B cell (primary cell): ENCODE results near the gene COL5A2. TPM values are rescaled to one million over a fixed set of nuclear protein-coding genes. Genes with fewer than 3 reads are reported as not detected.

ENCODE experiments used
- ATAC-seq: fragments of 200-7000 bp; cut with Tn5 transposase; one replicate; pipeline ENCODE4 v1.10.0; 2021; ENCODE audit warnings: low read depth, mild to moderate bottlenecking, moderate number of reproducible peaks, moderate library complexity
- CTCF ChIA-PET: fragments of 350-600 bp; sonication (Branson Sonifier 250); formaldehyde crosslinking; loops from one replicate; lab custom pipeline; 2021; ENCODE audit warnings: antibody characterized with exemption, inconsistent platforms; lab: Charles Lee
- POLR2A ChIA-PET: fragments of 350-600 bp; sonication (Branson Sonifier 250); formaldehyde crosslinking; loops from one replicate; lab custom pipeline; 2021; ENCODE audit warnings: antibody characterized with exemption; lab: Charles Lee
- DNase-seq: peaks from one replicate; pipeline ENCODE4 v3.0.0; 2013
- H2AFZ ChIP-seq: 2 replicates; pipeline ENCODE4 v1.6.1; 2012; ENCODE audit warnings: mild to moderate bottlenecking, low read depth, low read length; ENCODE audit not compliant: insufficient read depth, poor library complexity, severe bottlenecking
- H3K27ac ChIP-seq, 2 donors: 1 replicate in 1 of 2; 2 replicates in 1 of 2; pipeline ENCODE4 v1.5.1; 2012 to 2013; ENCODE audit warnings: low read length in 2 of 2, mild to moderate bottlenecking in 2 of 2, moderate library complexity in 1 of 2
- H3K27me3 ChIP-seq, 4 experiments: fragments of 200-600 bp in 1 of 4; sonication (generic) in 1 of 4; replicated peaks in 1 of 4; 1 replicate in 2 of 4; 2 replicates in 2 of 4; pipeline versions ENCODE4 v1.6.1 to v1.7.0; 2013 to 2016; ENCODE audit warnings: low read length in 3 of 4, mild to moderate bottlenecking in 2 of 4, mixed read lengths in 1 of 4, moderate library complexity in 1 of 4; ENCODE audit not compliant: insufficient read depth in 4 of 4, control insufficient read depth in 3 of 4; ENCODE audit errors: control extremely low read depth in 1 of 4
- H3K36me3 ChIP-seq, 2 experiments: replicated peaks in 1 of 2; 1 replicate in 1 of 2; 2 replicates in 1 of 2; pipeline versions ENCODE4 v1.6.1 to v1.7.1; 2013; ENCODE audit warnings: low read length in 1 of 2; ENCODE audit not compliant: insufficient read depth in 2 of 2, control insufficient read depth in 1 of 2; ENCODE audit errors: control extremely low read depth in 1 of 2, extremely low read depth in 1 of 2
- H3K4me1 ChIP-seq, 2 donors: fragments of 200-600 bp in 1 of 2; sonication (generic) in 1 of 2; 1 replicate in 1 of 2; 2 replicates in 1 of 2; pipeline versions ENCODE4 v1.5.1 to v1.6.1; 2013 to 2017; ENCODE audit warnings: low read length in 2 of 2; ENCODE audit not compliant: control insufficient read depth in 2 of 2, insufficient read depth in 2 of 2
- H3K4me2 ChIP-seq: replicated peaks from 2 replicates; pipeline ENCODE3; 2012; ENCODE audit warnings: mild to moderate bottlenecking, low read depth, low read length; ENCODE audit not compliant: poor library complexity, severe bottlenecking
- H3K4me3 ChIP-seq, 5 experiments: fragments of 200-600 bp in 1 of 5; sonication (generic) in 1 of 5; 1 replicate in 3 of 5; 2 replicates in 2 of 5; pipeline versions ENCODE4 v1.5.1 to v1.7.0; 2011 to 2016; ENCODE audit warnings: low read length in 4 of 5, mild to moderate bottlenecking in 4 of 5, low read depth in 2 of 5, control low read depth in 1 of 5, moderate library complexity in 1 of 5; ENCODE audit not compliant: insufficient read depth in 1 of 5; ENCODE audit errors: control extremely low read depth in 1 of 5, extremely low read depth in 1 of 5
- H3K79me2 ChIP-seq: fragments of 200-600 bp; sonication (generic); one replicate; pipeline ENCODE4 v1.6.0; 2016; ENCODE audit warnings: low read length; ENCODE audit not compliant: control insufficient read depth, insufficient read depth
- H3K9ac ChIP-seq: fragments of 200-600 bp; sonication (generic); 2 replicates; pipeline ENCODE4 v1.6.1; 2017; ENCODE audit warnings: mild to moderate bottlenecking, low read length, moderate library complexity
- H3K9me3 ChIP-seq, 3 donors: one replicate each; pipeline versions ENCODE4 v1.6.1 to v1.7.1; 2013; ENCODE audit warnings: low read length in 2 of 3; ENCODE audit not compliant: control insufficient read depth in 2 of 3, insufficient read depth in 1 of 3; ENCODE audit errors: control extremely low read depth in 1 of 3
- H4K20me1 ChIP-seq: 2 replicates; pipeline ENCODE4 v1.6.0; 2012; ENCODE audit warnings: mild to moderate bottlenecking, low read length; ENCODE audit not compliant: insufficient read depth, control insufficient read depth, poor library complexity, severe bottlenecking
- H3K27ac Mint-ChIP-seq: one replicate; pipeline ENCODE4 v1.8.0; 2021; ENCODE audit warnings: mixed read lengths
- H3K27me3 Mint-ChIP-seq: one replicate; pipeline ENCODE4 v1.8.0; 2021; ENCODE audit warnings: mixed read lengths
- H3K4me1 Mint-ChIP-seq: one replicate; pipeline ENCODE4 v1.8.0; 2021; ENCODE audit warnings: mixed read lengths
- H3K4me3 Mint-ChIP-seq: one replicate; pipeline ENCODE4 v1.8.0; 2021; ENCODE audit warnings: mixed read lengths
- H3K9me3 Mint-ChIP-seq: one replicate; pipeline ENCODE4 v1.8.0; 2022; ENCODE audit warnings: mixed read lengths; ENCODE audit not compliant: insufficient read depth
- EZH2 ChIP-seq: IDR thresholded peaks from 2 replicates; pipeline ENCODE4 v1.6.1; 2012; ENCODE audit warnings: borderline replicate concordance, low read depth, mild to moderate bottlenecking, moderate library complexity, low read length; ENCODE audit not compliant: insufficient read depth, poor library complexity, severe bottlenecking
- WGBS: methylation state at CpG from one replicate; pipeline ENCODE4 v1.1.5; 2013; ENCODE audit warnings: missing lambda C conversion rate; ENCODE audit not compliant: insufficient coverage; 5-methylcytosine and 5-hydroxymethylcytosine counted together
- intact Hi-C: fragments of 100-400 bp; cut with micrococcal nuclease; formaldehyde crosslinking; loops from one replicate; pipeline ENCODE4 v1.10.0; 2022
- polyA plus RNA-seq: library from polyadenylated mRNA; depleted of rRNA; stranded (reverse); fragments of >200 nt; gene quantifications from 2 replicates; pipeline ENCODE4 v1.2.3, GENCODE V29; 2012
- total RNA-seq, 2 donors: library from RNA; stranded (reverse); fragments of 120-200 nt in 1 of 2; gene quantifications; 1 replicate in 1 of 2; 2 replicates in 1 of 2; pipeline versions ENCODE4 v1.2.3 to v1.2.4, GENCODE V29; 2013 to 2022
- TF ChIP-seq, protein P1 (sequence below): fragments of 200-600 bp; IDR thresholded peaks from one replicate; pipeline ENCODE4 v1.8.0; 2022; ENCODE audit warnings: antibody characterized with exemption, mild to moderate bottlenecking

The COL5A2 gene
- total and polyA plus RNA-seq, 2 donors (not counting 1 experiment from before 2014, with no cell fraction given): 0.44 to 0.45 TPM

DNA sequence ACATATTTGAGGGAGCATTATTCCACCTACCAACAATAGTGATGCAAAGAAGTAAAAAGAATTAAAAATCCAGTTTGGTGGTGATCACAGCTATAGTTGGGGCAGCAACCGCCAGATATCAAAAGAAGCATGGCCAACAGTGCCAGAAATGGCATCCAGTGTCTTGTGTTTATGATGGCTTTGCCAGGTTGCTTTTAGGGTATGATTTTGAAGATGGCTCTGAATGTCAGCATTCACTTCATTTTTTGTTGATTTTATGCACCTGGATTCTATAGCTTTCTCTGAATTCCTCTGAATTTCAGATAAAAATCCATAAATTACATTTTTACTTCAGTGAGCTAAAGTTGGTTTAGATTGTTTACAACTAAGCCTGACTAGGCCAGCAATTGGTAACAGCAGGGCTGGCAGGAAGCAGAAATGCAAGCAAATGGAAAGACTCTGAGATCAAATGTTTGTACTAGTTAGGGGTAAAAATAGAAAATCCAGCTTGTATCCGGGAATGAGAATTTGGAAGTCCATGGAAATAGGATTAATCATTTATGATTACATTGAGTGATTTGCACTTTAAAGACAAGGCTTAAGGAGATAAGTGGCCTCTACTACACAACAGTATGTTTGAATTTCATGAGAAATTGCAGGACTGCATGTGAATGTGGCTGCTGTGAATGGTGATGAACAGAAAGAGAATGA, 165.0 kb downstream of the COL5A2 start:
- POLR2A ChIA-PET: no interaction called here
- DNase-seq (no peak), ATAC-seq (no peak)
- Histone ChIP-seq H3K4me1 (no peaks in the 10 kb centered on the region), H3K27me3 (no peaks in the 10 kb centered on the region), H3K4me2 (no peak overlapping the region), H3K4me3 (no peak overlapping the region), H3K9me3 (no peaks in the 10 kb centered on the region), H3K79me2 (no peaks in the 10 kb centered on the region), H3K27ac (no peak overlapping the region), H4K20me1 (no peaks in the 10 kb centered on the region), H2AFZ (no peak overlapping the region), H3K36me3 (no peaks in the 10 kb centered on the region), H3K9ac (no peak overlapping the region)
- intact Hi-C loops: no loop called here
- Mint-ChIP-seq H3K4me3 (no peak overlapping the region), H3K9me3 (no peaks in the 10 kb centered on the region), H3K4me1 (no peaks in the 10 kb centered on the region), H3K27ac (no peak overlapping the region), H3K27me3 (no peaks in the 10 kb centered on the region)
- WGBS: 100% methylated on average over 1 of the region's 2 CpGs
- TF ChIP-seq, protein P1, sequence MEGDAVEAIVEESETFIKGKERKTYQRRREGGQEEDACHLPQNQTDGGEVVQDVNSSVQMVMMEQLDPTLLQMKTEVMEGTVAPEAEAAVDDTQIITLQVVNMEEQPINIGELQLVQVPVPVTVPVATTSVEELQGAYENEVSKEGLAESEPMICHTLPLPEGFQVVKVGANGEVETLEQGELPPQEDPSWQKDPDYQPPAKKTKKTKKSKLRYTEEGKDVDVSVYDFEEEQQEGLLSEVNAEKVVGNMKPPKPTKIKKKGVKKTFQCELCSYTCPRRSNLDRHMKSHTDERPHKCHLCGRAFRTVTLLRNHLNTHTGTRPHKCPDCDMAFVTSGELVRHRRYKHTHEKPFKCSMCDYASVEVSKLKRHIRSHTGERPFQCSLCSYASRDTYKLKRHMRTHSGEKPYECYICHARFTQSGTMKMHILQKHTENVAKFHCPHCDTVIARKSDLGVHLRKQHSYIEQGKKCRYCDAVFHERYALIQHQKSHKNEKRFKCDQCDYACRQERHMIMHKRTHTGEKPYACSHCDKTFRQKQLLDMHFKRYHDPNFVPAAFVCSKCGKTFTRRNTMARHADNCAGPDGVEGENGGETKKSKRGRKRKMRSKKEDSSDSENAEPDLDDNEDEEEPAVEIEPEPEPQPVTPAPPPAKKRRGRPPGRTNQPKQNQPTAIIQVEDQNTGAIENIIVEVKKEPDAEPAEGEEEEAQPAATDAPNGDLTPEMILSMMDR: no peak
- TF ChIP-seq EZH2: no peak
- CTCF ChIA-PET: no interaction called here

DNA sequence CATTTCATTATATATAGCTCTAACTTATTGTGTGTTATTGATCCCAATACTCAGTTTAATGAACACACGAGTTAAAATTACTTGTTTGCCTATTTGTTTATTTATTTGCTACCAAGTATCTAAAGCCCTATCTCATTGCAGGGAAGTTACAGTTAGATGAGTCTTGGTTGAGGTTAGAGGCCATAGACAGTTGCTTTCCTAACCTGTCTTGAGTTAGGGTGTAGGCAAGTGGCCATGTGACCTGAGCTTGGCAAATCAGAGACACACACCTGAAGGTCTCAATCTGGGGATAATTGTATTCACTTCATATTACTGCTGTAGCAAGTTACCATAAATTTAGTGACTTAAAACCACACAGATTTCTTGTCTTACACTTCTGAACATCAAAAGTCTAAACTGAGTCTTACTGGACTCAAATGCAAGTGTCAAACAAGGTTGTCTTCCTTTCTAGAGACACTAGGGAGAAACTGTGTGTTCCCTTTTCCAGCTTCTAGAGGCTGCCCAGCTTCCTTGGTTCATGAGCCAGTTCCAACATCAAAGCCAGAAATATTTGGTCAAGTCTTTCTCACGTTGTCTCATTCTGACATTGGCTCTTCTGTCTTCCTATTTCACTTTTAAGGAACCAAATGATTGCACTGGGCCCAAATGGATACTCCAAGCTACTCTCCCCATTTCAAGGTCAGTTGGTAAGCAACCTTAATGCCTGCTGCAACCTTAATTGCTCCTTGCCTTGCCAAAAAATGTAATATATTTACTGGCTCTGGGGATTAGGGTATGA, 165.7 kb downstream of the COL5A2 start:
- H3K4me3 Mint-ChIP-seq: no peak overlapping the region
- no peaks in the 10 kb centered on the region for H3K4me1 Mint-ChIP-seq
- Histone ChIP-seq H3K79me2 (no peaks in the 10 kb centered on the region), H3K9ac (no peak overlapping the region), H3K4me3 (no peak overlapping the region), H3K4me1 (no peaks in the 10 kb centered on the region), H2AFZ (no peak overlapping the region), H3K27me3 (no peaks in the 10 kb centered on the region), H3K36me3 (no peaks in the 10 kb centered on the region), H3K9me3 (no peaks in the 10 kb centered on the region), H3K4me2 (no peak overlapping the region), H4K20me1 (no peaks in the 10 kb centered on the region), H3K27ac (no peak overlapping the region)
- POLR2A ChIA-PET: no interaction called here
- no peak for DNase-seq
- CTCF ChIA-PET: no interaction called here
- H3K9me3 Mint-ChIP-seq: no peaks in the 10 kb centered on the region
- no peak overlapping the region for H3K27ac Mint-ChIP-seq
- WGBS: 90% methylated on average over 1 of the region's 2 CpGs
- intact Hi-C loops: no loop called here
- no peak for TF ChIP-seq EZH2
- TF ChIP-seq, protein P1: no peak
- no peaks in the 10 kb centered on the region for H3K27me3 Mint-ChIP-seq
- no peak for ATAC-seq
